ENCODE measurements around the gene MOB2. TPM values are rescaled to one million over a fixed set of nuclear protein-coding genes. Genes with fewer than 3 reads are reported as not detected.

MOB2 gene
- total RNA-seq, 4 donors from 2014 or later, result 27.3 to 64.9 (median 34.1) TPM

- ATAC-seq (ENCODE audit: low FRiP score) (no peak), DNase-seq (ENCODE audit: low spot score) (no peak)
- TF ChIP-seq, protein P1, sequence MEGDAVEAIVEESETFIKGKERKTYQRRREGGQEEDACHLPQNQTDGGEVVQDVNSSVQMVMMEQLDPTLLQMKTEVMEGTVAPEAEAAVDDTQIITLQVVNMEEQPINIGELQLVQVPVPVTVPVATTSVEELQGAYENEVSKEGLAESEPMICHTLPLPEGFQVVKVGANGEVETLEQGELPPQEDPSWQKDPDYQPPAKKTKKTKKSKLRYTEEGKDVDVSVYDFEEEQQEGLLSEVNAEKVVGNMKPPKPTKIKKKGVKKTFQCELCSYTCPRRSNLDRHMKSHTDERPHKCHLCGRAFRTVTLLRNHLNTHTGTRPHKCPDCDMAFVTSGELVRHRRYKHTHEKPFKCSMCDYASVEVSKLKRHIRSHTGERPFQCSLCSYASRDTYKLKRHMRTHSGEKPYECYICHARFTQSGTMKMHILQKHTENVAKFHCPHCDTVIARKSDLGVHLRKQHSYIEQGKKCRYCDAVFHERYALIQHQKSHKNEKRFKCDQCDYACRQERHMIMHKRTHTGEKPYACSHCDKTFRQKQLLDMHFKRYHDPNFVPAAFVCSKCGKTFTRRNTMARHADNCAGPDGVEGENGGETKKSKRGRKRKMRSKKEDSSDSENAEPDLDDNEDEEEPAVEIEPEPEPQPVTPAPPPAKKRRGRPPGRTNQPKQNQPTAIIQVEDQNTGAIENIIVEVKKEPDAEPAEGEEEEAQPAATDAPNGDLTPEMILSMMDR (IDR thresholded peaks at IDR 0.05), result no peak
Measured at GRCh38 chr11:1523077-1523476, 36.5 kb upstream of the MOB2 start.

- no peak for DNase-seq (ENCODE audit: low spot score)
- no peak for ATAC-seq (ENCODE audit: low FRiP score)
- TF ChIP-seq, protein P1 (IDR thresholded peaks at IDR 0.05), result no peak
Measured at GRCh38 chr11:1522081-1522424, 35.5 kb upstream of the MOB2 start.

GRCh38 chr11:1521382-1522080, 35.0 kb upstream of the MOB2 start:
- no peak for DNase-seq (ENCODE audit: low spot score)
- TF ChIP-seq, protein P1 (IDR thresholded peaks at IDR 0.05), result no peak
- no peak for ATAC-seq (ENCODE audit: low FRiP score)

- TF ChIP-seq, protein P1 (IDR thresholded peaks at IDR 0.05), result no peak
- ATAC-seq (ENCODE audit: low FRiP score) (no peak), DNase-seq (ENCODE audit: low spot score) (no peak)
Measured at GRCh38 chr11:1520663-1521267, 34.2 kb upstream of the MOB2 start.

DNA sequence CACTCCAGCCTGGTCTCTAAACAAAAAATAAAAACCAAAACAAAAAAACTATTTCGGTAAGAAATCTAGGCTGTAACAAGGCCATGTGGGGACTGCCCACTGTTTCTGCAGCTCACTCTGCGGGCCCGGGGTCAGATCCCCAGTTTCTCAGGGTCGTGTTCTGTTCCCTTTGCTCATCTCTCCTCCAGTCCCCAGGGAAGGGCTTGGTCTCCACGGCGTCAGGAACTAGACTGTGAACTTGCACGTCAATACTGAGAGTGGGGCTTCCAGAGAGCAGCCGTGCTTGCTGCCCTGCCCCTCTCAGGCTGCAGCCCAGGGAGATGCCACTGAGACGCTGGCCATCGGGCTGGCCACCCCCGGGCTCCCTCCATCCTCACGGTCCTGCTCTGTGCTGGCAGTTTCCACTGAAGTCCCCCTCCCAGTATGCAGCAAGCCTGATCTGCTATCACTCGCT, 33.7 kb upstream of the MOB2 start:
- TF ChIP-seq, protein P1 (IDR thresholded peaks at IDR 0.05), result no peak
- ATAC-seq (ENCODE audit: low FRiP score) (no peak), DNase-seq (ENCODE audit: low spot score) (no peak)

GRCh38 chr11:1519028-1520010, 32.7 kb upstream of the MOB2 start:
- TF ChIP-seq, protein P1 (IDR thresholded peaks at IDR 0.05), result no peak
- DNase-seq (ENCODE audit: low spot score), result no peak
- ATAC-seq (ENCODE audit: low FRiP score), result no peak
